Measurements from ENCODE around the gene ARHGDIB.

ARHGDIB gene

GRCh38 chr12:14930299-14930698 lies 31.1 kb downstream of the ARHGDIB start:
- DNase-seq (ENCODE audit: low read depth in 2 of 2): no peak

- no peak for DNase-seq (ENCODE audit: low read depth in 2 of 2)
These were observed 32.5 kb downstream of the ARHGDIB start for GRCh38 chr12:14928931-14929330.

GRCh38 chr12:14927267-14927666 lies 34.1 kb downstream of the ARHGDIB start:
- DNase-seq (ENCODE audit: low read depth in 2 of 2): no peak

- no peak for DNase-seq (ENCODE audit: low read depth in 2 of 2)
These were observed 36.9 kb downstream of the ARHGDIB start for GRCh38 chr12:14924541-14924940.

GRCh38 chr12:14923944-14924343 lies 37.5 kb downstream of the ARHGDIB start:
- DNase-seq (ENCODE audit: low read depth in 2 of 2): no peak

- DNase-seq (ENCODE audit: low read depth in 2 of 2): no peak
These were observed 40.2 kb downstream of the ARHGDIB start for GRCh38 chr12:14921218-14921617.

- DNase-seq (ENCODE audit: low read depth in 2 of 2): no peak
These were observed 40.8 kb downstream of the ARHGDIB start for GRCh38 chr12:14920475-14921126.

GRCh38 chr12:14919455-14919854 lies 41.9 kb downstream of the ARHGDIB start:
- DNase-seq (ENCODE audit: low read depth in 2 of 2): no peak

GRCh38 chr12:14915736-14916135 lies 45.7 kb downstream of the ARHGDIB start:
- no peak for DNase-seq (ENCODE audit: low read depth in 2 of 2)

GRCh38 chr12:14913381-14913781 lies 48.0 kb downstream of the ARHGDIB start:
- no peak for DNase-seq (ENCODE audit: low read depth in 2 of 2)

- DNase-seq (ENCODE audit: low read depth in 2 of 2): no peak
These were observed 50.3 kb downstream of the ARHGDIB start for GRCh38 chr12:14911131-14911530.

GRCh38 chr12:14910090-14910915 lies 51.1 kb downstream of the ARHGDIB start:
- DNase-seq (ENCODE audit: low read depth in 2 of 2): no peak

GRCh38 chr12:14907953-14908352 lies 53.4 kb downstream of the ARHGDIB start:
- DNase-seq (ENCODE audit: low read depth in 2 of 2): no peak

- no peak for DNase-seq (ENCODE audit: low read depth in 2 of 2)
These were observed 55.3 kb downstream of the ARHGDIB start for GRCh38 chr12:14906114-14906513.

GRCh38 chr12:14905269-14906004 lies 56.0 kb downstream of the ARHGDIB start:
- DNase-seq (ENCODE audit: low read depth in 2 of 2): no peak

GRCh38 chr12:14904854-14905253 lies 56.5 kb downstream of the ARHGDIB start:
- no peak for DNase-seq (ENCODE audit: low read depth in 2 of 2)

- no peak for DNase-seq (ENCODE audit: low read depth in 2 of 2)
These were observed 57.9 kb downstream of the ARHGDIB start for GRCh38 chr12:14903386-14904098.

GRCh38 chr12:14902465-14902864 lies 58.9 kb downstream of the ARHGDIB start:
- no peak for DNase-seq (ENCODE audit: low read depth in 2 of 2)

- no peak for DNase-seq (ENCODE audit: low read depth in 2 of 2)
These were observed 60.2 kb downstream of the ARHGDIB start for GRCh38 chr12:14901228-14901562.

- no peak for DNase-seq (ENCODE audit: low read depth in 2 of 2)
These were observed 60.7 kb downstream of the ARHGDIB start for GRCh38 chr12:14900521-14901227.

GRCh38 chr12:14896521-14897169 lies 64.8 kb downstream of the ARHGDIB start:
- no peak for DNase-seq (ENCODE audit: low read depth in 2 of 2)
